Activated T-cell treated with anti-CD3 and anti-CD28 coated beads for 4 hours (primary cell): ENCODE data around the gene MYLK4.

Source experiments
- DNase-seq: peaks from one replicate; pipeline ENCODE4 v3.0.0-alpha.2; 2020

MYLK4 gene

GRCh38 chr6:2688401-2689064 is 62.2 kb downstream of the MYLK4 start:
- DNase-seq: no peak

- DNase-seq: no peak
Observed at GRCh38 chr6:2687456-2687855, 63.3 kb downstream of the MYLK4 start.

GRCh38 chr6:2686515-2686914 is 64.2 kb downstream of the MYLK4 start:
- DNase-seq: no peak

- DNase-seq: no peak
Observed at GRCh38 chr6:2684766-2685754, 65.7 kb downstream of the MYLK4 start.

GRCh38 chr6:2684103-2684749 is 66.5 kb downstream of the MYLK4 start:
- no peak for DNase-seq

- DNase-seq: no peak
Observed at GRCh38 chr6:2680264-2680922, 70.3 kb downstream of the MYLK4 start.

GRCh38 chr6:2677080-2677593 is 73.6 kb downstream of the MYLK4 start:
- no peak for DNase-seq

- DNase-seq: no peak
Observed at GRCh38 chr6:2676048-2676447, 74.7 kb downstream of the MYLK4 start.

GRCh38 chr6:2674857-2675256 is 75.9 kb downstream of the MYLK4 start:
- no peak for DNase-seq

- no peak for DNase-seq
Observed at GRCh38 chr6:2669067-2669700, 81.5 kb downstream of the MYLK4 start.

GRCh38 chr6:2667617-2668016 is 83.1 kb downstream of the MYLK4 start:
- DNase-seq: no peak

- no peak for DNase-seq
Observed at GRCh38 chr6:2666906-2667575, 83.7 kb downstream of the MYLK4 start.

GRCh38 chr6:2665146-2666070 is 85.3 kb downstream of the MYLK4 start:
- DNase-seq: no peak

- no peak for DNase-seq
Observed at GRCh38 chr6:2663123-2663522, 87.6 kb downstream of the MYLK4 start.

GRCh38 chr6:2661651-2662050 is 89.1 kb downstream of the MYLK4 start:
- no peak for DNase-seq

GRCh38 chr6:2659882-2660281 is 90.8 kb downstream of the MYLK4 start:
- no peak for DNase-seq

- no peak for DNase-seq
Observed at GRCh38 chr6:2659381-2659780, 91.3 kb downstream of the MYLK4 start.

- no peak for DNase-seq
Observed at GRCh38 chr6:2658788-2659187, 91.9 kb downstream of the MYLK4 start.

- DNase-seq: no peak
Observed at GRCh38 chr6:2656460-2657079, 94.2 kb downstream of the MYLK4 start.

GRCh38 chr6:2655844-2656433 is 94.8 kb downstream of the MYLK4 start:
- DNase-seq: no peak
